Smooth muscle cell (in vitro differentiated cells): ENCODE results near the gene GUCY2C. TPM values are rescaled to one million over a fixed set of nuclear protein-coding genes. Genes with fewer than 3 reads are reported as not detected.

Source experiments
- DNase-seq: peaks from one replicate; lab custom pipeline; 2025; ENCODE audit not compliant: unreplicated experiment; lab: John Stamatoyannopoulos, UW
- H2AFZ ChIP-seq: fragments of 200-600 bp; sonication (generic); 2 replicates; pipeline ENCODE4 v1.6.0; 2016; ENCODE audit warnings: antibody characterized with exemption, low read depth, mild to moderate bottlenecking
- H3F3A ChIP-seq: fragments of 200-600 bp; sonication (generic); 2 replicates; pipeline ENCODE4 v1.6.0; 2017; ENCODE audit warnings: antibody characterized with exemption, low read depth
- H3K27ac ChIP-seq: fragments of 200-600 bp; sonication (generic); 2 replicates; pipeline ENCODE4 v1.5.1; 2016; ENCODE audit warnings: low read depth, mild to moderate bottlenecking
- H3K27me3 ChIP-seq: fragments of 200-600 bp; sonication (generic); 2 replicates; pipeline ENCODE4 v1.6.1; 2016; ENCODE audit warnings: low read depth, mild to moderate bottlenecking
- H3K36me3 ChIP-seq: fragments of 200-600 bp; sonication (generic); 2 replicates; pipeline ENCODE4 v1.5.1; 2016; ENCODE audit warnings: low read depth
- H3K4me1 ChIP-seq: fragments of 200-600 bp; sonication (generic); 2 replicates; pipeline ENCODE4 v1.5.1; 2016; ENCODE audit warnings: low read depth
- H3K4me2 ChIP-seq: fragments of 200-600 bp; sonication (generic); 2 replicates; pipeline ENCODE4 v1.6.0; 2016; ENCODE audit warnings: mild to moderate bottlenecking
- H3K4me3 ChIP-seq: fragments of 200-600 bp; sonication (generic); 2 replicates; pipeline ENCODE4 v1.5.1; 2016; ENCODE audit warnings: mild to moderate bottlenecking
- H3K79me2 ChIP-seq: fragments of 200-600 bp; sonication (generic); 2 replicates; pipeline ENCODE4 v1.6.0; 2016; ENCODE audit warnings: low read depth, mild to moderate bottlenecking
- H3K9ac ChIP-seq: fragments of 200-600 bp; sonication (generic); 2 replicates; pipeline ENCODE4 v1.6.0; 2016; ENCODE audit warnings: low read depth
- H3K9me3 ChIP-seq: fragments of 200-600 bp; sonication (generic); replicated peaks from 2 replicates; pipeline ENCODE4 v1.5.1; 2016; ENCODE audit warnings: low read depth
- H4K20me1 ChIP-seq: fragments of 200-600 bp; sonication (generic); 2 replicates; pipeline ENCODE4 v1.6.0; 2016; ENCODE audit warnings: low read depth
- WGBS: methylation state at CpG from one replicate; pipeline ENCODE4 v1.1.7; 2016; ENCODE audit warnings: low lambda C conversion rate; 5-methylcytosine and 5-hydroxymethylcytosine counted together
- polyA plus RNA-seq: library from polyadenylated mRNA; unstranded; fragments of >200 nt; fragmentation: Nextera tagmentation; extraction: Ambion mirVana; gene quantifications from 2 replicates; pipeline ENCODE4 v1.2.1, GENCODE V29; 2016
- total RNA-seq: library from RNA; depleted of rRNA; stranded (reverse); fragments of >200 nt; gene quantifications from 2 replicates; pipeline ENCODE4 v1.2.3, GENCODE V29; 2014
- TF ChIP-seq, protein P1 (sequence below): fragments of 200-600 bp; sonication (generic); IDR thresholded peaks from 2 replicates; pipeline ENCODE4 v1.5.1; 2017; ENCODE audit warnings: borderline replicate concordance, mild to moderate bottlenecking, antibody characterized with exemption; ENCODE audit not compliant: insufficient read depth, poor library complexity, severe bottlenecking

GUCY2C gene
- total and polyA plus RNA-seq, 2 experiments from 2014 or later: not detected

DNA sequence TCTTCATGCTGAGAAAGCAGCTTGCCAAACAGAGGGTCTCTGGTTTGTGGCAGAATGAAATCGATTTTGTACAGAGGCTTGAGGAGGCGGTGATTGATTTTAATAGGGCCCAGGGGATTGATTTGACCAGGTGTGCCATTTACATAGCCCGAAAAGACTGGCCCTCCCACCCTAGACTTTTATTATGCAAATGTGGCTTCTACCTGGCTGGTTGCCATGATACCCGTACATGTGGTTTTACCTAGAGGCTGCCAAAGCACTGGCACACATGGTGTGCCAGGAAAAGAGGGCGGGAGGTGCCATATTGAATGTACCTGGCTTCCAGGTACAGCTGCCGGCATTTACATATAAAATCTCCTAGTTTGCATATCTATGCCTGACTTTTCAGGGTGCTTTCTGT is 18.0 kb upstream of the GUCY2C start:
- TF ChIP-seq, protein P1, sequence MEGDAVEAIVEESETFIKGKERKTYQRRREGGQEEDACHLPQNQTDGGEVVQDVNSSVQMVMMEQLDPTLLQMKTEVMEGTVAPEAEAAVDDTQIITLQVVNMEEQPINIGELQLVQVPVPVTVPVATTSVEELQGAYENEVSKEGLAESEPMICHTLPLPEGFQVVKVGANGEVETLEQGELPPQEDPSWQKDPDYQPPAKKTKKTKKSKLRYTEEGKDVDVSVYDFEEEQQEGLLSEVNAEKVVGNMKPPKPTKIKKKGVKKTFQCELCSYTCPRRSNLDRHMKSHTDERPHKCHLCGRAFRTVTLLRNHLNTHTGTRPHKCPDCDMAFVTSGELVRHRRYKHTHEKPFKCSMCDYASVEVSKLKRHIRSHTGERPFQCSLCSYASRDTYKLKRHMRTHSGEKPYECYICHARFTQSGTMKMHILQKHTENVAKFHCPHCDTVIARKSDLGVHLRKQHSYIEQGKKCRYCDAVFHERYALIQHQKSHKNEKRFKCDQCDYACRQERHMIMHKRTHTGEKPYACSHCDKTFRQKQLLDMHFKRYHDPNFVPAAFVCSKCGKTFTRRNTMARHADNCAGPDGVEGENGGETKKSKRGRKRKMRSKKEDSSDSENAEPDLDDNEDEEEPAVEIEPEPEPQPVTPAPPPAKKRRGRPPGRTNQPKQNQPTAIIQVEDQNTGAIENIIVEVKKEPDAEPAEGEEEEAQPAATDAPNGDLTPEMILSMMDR: no peak
- Histone ChIP-seq H3K4me2 (no peak overlapping the region), H3K4me1 (no peaks in the 10 kb centered on the region), H4K20me1 (no peaks in the 10 kb centered on the region), H3K36me3 (no peaks in the 10 kb centered on the region), H3K27me3 (peaks cover 4% of the 10 kb centered on the region), H3K9ac (no peak overlapping the region), H2AFZ (no peak overlapping the region), H3K9me3 (no peaks in the 10 kb centered on the region), H3K4me3 (no peak overlapping the region), H3F3A (no peaks in the 10 kb centered on the region), H3K79me2 (no peaks in the 10 kb centered on the region), H3K27ac (no peak overlapping the region)
- no peak for DNase-seq
- 78% methylated on average over 6 of the region's 6 CpGs for WGBS

DNA sequence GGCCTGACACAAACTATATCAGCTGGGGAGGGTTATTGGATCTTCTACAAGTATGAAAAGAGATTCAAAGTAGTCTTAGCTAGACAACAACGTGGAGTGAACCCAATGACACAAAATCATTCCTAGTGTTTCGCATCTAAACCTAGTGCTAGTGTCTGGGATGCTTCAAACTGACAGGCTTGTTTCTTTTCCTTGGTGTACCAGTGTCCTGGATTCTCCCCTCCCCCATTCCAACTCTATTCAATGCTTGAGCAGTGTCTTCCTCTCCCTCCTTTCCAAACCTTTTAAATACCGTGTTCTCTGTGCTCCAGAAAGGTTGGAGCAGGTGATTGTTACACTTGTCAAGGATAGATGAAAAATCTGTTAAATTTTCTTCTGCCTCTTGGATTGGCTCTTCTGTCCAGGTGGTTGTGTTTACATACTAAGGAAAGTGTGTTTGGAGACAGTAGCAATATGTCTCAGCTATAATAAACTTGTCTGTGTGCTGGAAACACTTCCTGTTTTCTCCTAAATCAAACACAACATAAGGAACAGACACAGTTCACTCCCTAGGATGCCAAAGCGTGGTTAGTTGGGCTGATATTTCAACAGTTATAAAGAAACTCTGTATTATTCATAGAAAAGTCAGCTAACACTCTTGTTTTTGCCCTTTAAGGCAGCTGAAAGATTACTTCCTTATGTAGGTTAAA is 14.4 kb upstream of the GUCY2C start:
- no peak overlapping the region for H3K9ac ChIP-seq
- DNase-seq: no peak
- no peaks in the 10 kb centered on the region for H3K79me2 ChIP-seq
- H4K20me1 ChIP-seq: no peaks in the 10 kb centered on the region
- H3K4me1 ChIP-seq: no peaks in the 10 kb centered on the region
- TF ChIP-seq, protein P1: no peak
- H3K27ac ChIP-seq: no peak overlapping the region
- H3K4me3 ChIP-seq: no peak overlapping the region
- 33% methylated on average over 4 of the region's 4 CpGs for WGBS
- H3K9me3 ChIP-seq: no peaks in the 10 kb centered on the region
- H2AFZ ChIP-seq: no peak overlapping the region
- no peaks in the 10 kb centered on the region for H3K36me3 ChIP-seq
- no peak overlapping the region for H3K4me2 ChIP-seq
- H3F3A ChIP-seq: no peaks in the 10 kb centered on the region
- peaks cover 5% of the 10 kb centered on the region for H3K27me3 ChIP-seq

- Histone ChIP-seq H3K4me3 (no peak overlapping the region), H3K9me3 (no peaks in the 10 kb centered on the region), H2AFZ (no peak overlapping the region), H3K27me3 (no peaks in the 10 kb centered on the region), H3K27ac (no peak overlapping the region), H3K36me3 (no peaks in the 10 kb centered on the region), H3K9ac (no peak overlapping the region), H3K79me2 (no peaks in the 10 kb centered on the region), H4K20me1 (no peaks in the 10 kb centered on the region), H3F3A (no peaks in the 10 kb centered on the region), H3K4me1 (no peaks in the 10 kb centered on the region), H3K4me2 (no peak overlapping the region)
- no peak for DNase-seq
- WGBS: 73% methylated on average over 6 of the region's 6 CpGs
- TF ChIP-seq, protein P1: no peak
Observed at GRCh38 chr12:14701809-14702568, 5.6 kb upstream of the GUCY2C start.
